Ishikawa (cell line): Measurements from ENCODE around the gene CDH23.

ENCODE experiments used
- CEBPB ChIP-seq: IDR thresholded peaks from 2 replicates; pipeline ENCODE4 v1.6.1; 2012
- CREB1 ChIP-seq: IDR thresholded peaks from 2 replicates; pipeline ENCODE4 v1.6.1; 2012; ENCODE audit warnings: low read depth
- EGR1 ChIP-seq: IDR thresholded peaks from 2 replicates; pipeline ENCODE4 v1.6.1; 2012
- EP300 ChIP-seq: IDR thresholded peaks from 2 replicates; pipeline ENCODE4 v1.6.1; 2012; ENCODE audit warnings: borderline replicate concordance
- FOXM1 ChIP-seq: IDR thresholded peaks from 2 replicates; pipeline ENCODE4 v1.6.1; 2012; ENCODE audit warnings: low read depth, borderline replicate concordance
- NFIC ChIP-seq: IDR thresholded peaks from 2 replicates; pipeline ENCODE4 v1.6.1; 2012
- RAD21 ChIP-seq: IDR thresholded peaks from 2 replicates; pipeline ENCODE4 v1.6.1; 2012; ENCODE audit warnings: low read depth
- REST ChIP-seq: IDR thresholded peaks from 2 replicates; pipeline ENCODE4 v1.6.1; 2012; ENCODE audit warnings: low read depth, mild to moderate bottlenecking
- TAF1 ChIP-seq: IDR thresholded peaks from 2 replicates; pipeline ENCODE4 v1.6.1; 2012; ENCODE audit warnings: low read depth, mild to moderate bottlenecking
- TCF12 ChIP-seq: IDR thresholded peaks from 2 replicates; pipeline ENCODE4 v1.6.1; 2012; ENCODE audit warnings: low read depth
- TEAD4 ChIP-seq: IDR thresholded peaks from 2 replicates; pipeline ENCODE4 v1.6.1; 2012
- YY1 ChIP-seq: IDR thresholded peaks from 2 replicates; pipeline ENCODE4 v1.6.1; 2012; ENCODE audit warnings: low read depth
- ZBTB7A ChIP-seq: IDR thresholded peaks from 2 replicates; pipeline ENCODE4 v1.6.1; 2012; ENCODE audit warnings: low read depth
- TF ChIP-seq, protein P1 (sequence below): IDR thresholded peaks from 2 replicates; pipeline ENCODE4 v1.6.1; 2012
- TF ChIP-seq, protein P2 (sequence below): IDR thresholded peaks from 2 replicates; pipeline ENCODE4 v1.6.1; 2012

The CDH23 gene

GRCh38 chr10:71691405-71691804, 294.7 kb downstream of the CDH23 start:
- no peak for TF ChIP-seq RAD21
- no peak for TF ChIP-seq CREB1
- TF ChIP-seq YY1 = no peak
- no peak for TF ChIP-seq EGR1
- no peak for TF ChIP-seq FOXM1
- TF ChIP-seq, protein P1, sequence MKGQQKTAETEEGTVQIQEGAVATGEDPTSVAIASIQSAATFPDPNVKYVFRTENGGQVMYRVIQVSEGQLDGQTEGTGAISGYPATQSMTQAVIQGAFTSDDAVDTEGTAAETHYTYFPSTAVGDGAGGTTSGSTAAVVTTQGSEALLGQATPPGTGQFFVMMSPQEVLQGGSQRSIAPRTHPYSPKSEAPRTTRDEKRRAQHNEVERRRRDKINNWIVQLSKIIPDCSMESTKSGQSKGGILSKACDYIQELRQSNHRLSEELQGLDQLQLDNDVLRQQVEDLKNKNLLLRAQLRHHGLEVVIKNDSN = no peak

GRCh38 chr10:71692598-71693306, 296.0 kb downstream of the CDH23 start:
- no peak for TF ChIP-seq CREB1
- no peak for TF ChIP-seq REST
- TF ChIP-seq RAD21 = no peak
- TF ChIP-seq NFIC = no peak
- no peak for TF ChIP-seq TAF1

- TF ChIP-seq FOXM1 (peak; percentile 68; the same call in 1 of the 2 replicates), TAF1 (no peak), TEAD4 (peak; percentile 57), NFIC (peak; percentile 84), TCF12 (peak; percentile 66; the same call in 1 of the 2 replicates), EP300 (peak; percentile 83; the same call in 1 of the 2 replicates)
Measured at GRCh38 chr10:71693377-71693776, 296.7 kb downstream of the CDH23 start.

DNA sequence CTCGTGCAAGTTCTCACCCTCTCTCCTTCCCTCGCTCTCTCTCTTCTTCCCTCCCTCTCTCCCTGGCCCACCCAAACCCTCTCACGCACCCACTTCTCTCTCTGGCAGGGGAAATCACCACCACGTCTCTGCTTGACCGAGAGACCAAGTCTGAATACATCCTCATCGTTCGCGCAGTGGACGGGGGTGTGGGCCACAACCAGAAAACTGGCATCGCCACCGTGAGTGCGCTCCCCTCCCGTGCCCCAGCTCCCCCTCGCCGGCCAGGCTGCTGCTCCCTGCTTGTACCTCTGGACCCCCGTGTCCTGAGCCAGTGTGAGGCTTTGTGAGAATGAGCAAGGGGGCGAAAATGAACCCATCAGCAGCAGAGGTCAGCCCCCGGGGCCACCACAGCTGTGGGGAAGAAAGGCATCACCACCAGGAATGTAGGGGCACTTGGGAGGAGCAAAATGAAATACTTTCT, 297.4 kb downstream of the CDH23 start:
- TF ChIP-seq FOXM1 (no peak), ZBTB7A (no peak; the same call in 1 of the 2 replicates), NFIC (no peak), YY1 (no peak), EP300 (no peak), REST (no peak), TEAD4 (no peak), EGR1 (no peak), CREB1 (no peak), TAF1 (no peak), TCF12 (no peak), CEBPB (no peak), RAD21 (no peak)
- TF ChIP-seq, protein P2, sequence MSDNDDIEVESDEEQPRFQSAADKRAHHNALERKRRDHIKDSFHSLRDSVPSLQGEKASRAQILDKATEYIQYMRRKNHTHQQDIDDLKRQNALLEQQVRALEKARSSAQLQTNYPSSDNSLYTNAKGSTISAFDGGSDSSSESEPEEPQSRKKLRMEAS = no peak
- TF ChIP-seq, protein P1 = no peak

GRCh38 chr10:71694567-71694968, 297.8 kb downstream of the CDH23 start:
- TF ChIP-seq ZBTB7A (peak; percentile 18; the same call in 1 of the 2 replicates), TCF12 (no peak)

DNA sequence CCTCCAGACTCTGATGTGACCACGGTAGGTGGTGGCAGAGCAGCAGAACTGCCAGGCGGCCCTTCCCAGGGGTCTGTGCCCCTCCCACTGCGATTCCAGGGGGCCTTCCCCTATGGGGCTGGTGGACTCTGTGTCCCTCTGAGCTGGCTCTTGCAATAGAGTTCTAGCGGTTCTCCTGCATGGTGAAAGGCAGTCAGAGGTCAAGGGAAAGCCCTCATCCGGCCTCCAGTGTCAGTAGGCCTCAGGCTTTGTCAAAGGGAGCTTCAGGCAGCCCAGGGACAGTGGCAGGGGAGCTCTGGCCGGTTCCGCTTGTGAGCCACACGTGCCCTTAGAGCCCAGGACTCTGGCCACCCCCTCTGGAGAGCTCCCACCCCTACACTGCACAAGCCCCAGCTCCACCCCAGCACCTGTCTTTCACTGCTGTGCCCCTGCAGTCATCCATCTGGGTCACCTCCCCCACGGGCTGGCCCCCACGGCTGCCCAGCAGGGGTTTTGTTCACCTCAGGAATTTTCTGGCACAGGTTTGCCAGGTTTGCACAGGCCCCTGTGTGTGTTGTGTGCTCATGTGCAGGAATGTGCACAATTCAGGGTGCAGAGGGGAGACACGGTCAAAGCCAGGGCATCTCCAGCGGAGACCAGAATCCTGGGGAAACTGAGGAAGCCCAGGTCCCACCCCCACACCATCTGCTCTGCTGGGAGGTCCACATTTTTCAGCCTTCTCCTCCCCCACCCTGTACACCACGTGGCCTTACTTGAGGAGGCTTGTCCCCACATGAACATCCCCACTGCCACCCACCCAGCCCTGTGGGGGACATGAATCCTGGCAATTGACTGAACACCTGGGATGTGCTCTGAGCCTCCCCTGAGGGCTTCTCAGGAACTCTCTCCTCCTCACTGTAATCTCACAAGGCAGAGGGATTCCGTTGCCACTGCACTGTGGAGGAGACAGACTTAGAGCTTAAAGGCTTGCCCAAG, 299.1 kb downstream of the CDH23 start:
- TF ChIP-seq, protein P2 = peak; percentile 41
- TF ChIP-seq CREB1 (no peak), REST (no peak), EP300 (peak; percentile 90), CEBPB (peak; percentile 30; the same call in 1 of the 2 replicates), ZBTB7A (0 out of 2 replicates have a peak, but pooled peaks have one; percentile 59), RAD21 (peak; percentile 21; the same call in 1 of the 2 replicates), YY1 (no peak), TAF1 (no peak), EGR1 (no peak), FOXM1 (peak; percentile 69; the same call in 1 of the 2 replicates), TEAD4 (peak; percentile 89), TCF12 (peak; percentile 98), NFIC (peak; percentile 97)
- TF ChIP-seq, protein P1 = peak; percentile 74
